NCI-H748 treated with DMSO at 0.1 percent for 48 hours (cell line): Measurements from ENCODE around the gene BICD1.

ENCODE experiments used
- DNase-seq: peaks from one replicate; lab custom pipeline; 2025; lab: John Stamatoyannopoulos, UW

The BICD1 gene

GRCh38 chr12:32344047-32344446 is 237.4 kb downstream of the BICD1 start:
- DNase-seq = no peak

GRCh38 chr12:32353540-32353939 is 246.9 kb downstream of the BICD1 start:
- no peak for DNase-seq

DNA sequence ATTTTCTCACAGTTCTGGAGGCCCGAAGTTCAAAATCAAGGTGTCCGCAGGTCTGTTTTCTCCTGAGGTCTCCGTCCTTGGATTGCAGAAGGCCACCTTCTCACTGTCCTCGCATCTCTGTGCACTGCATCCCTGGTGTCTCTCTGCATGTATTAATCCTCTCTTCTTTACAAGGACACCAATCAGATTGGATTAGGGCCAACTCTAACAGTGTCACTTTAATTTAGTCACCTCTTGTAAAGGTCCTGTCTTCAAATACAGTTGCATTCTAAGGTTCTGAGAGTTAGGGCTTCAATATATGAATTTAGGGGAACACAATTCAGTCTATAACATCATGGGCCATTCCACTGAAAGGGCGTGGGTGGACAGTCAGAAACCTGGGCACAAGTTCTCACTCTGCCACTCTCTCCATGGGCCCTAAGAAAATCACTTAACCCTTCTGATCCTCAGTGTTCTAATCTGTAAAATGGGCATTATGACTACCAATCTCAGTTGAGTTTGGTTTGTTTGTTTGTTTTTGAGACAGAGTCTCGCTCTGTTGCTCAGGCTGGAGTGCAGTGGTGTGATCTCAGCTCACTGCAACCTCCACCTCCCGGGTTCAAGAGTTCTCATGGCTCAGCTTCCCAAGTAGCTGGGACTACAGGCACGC is 251.1 kb downstream of the BICD1 start:
- no peak for DNase-seq

DNA sequence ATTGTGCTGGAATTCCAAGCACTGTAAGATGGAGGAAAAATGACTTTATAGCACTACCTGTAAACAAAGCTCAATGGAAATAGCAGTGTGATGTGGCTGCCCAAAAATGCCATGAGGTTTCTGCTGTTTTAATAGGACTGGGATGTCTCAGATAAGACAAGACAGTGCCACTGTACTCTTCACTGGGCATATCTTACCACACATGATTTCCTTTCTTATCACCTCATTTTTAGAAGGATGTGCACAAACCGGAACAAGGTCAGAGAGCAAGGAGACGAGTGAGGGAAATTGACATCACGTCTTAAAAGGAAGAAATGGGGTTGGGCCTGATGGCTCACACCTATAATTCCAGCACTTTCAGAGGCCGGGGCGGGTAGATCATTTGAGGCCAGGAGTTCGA is 254.3 kb downstream of the BICD1 start:
- no peak for DNase-seq

DNA sequence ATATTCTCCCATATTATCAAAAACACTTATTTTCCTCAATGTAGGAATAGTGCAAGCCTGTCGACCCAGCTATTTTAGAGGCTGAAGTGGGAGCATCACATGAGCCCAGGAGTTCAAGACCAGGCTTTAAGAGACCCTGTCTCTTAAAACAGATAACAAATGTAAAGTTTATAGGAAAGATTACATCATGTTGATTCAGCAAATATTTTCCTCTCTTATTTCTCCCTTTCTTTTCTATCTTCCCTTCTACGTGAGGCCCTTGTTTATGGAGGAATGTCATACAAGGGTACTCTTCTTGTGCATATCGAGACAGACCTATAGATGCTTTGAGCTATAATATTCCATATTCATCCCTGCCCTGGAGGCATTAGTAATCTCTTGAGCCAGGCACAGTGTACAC is 256.2 kb downstream of the BICD1 start:
- no peak for DNase-seq

DNA sequence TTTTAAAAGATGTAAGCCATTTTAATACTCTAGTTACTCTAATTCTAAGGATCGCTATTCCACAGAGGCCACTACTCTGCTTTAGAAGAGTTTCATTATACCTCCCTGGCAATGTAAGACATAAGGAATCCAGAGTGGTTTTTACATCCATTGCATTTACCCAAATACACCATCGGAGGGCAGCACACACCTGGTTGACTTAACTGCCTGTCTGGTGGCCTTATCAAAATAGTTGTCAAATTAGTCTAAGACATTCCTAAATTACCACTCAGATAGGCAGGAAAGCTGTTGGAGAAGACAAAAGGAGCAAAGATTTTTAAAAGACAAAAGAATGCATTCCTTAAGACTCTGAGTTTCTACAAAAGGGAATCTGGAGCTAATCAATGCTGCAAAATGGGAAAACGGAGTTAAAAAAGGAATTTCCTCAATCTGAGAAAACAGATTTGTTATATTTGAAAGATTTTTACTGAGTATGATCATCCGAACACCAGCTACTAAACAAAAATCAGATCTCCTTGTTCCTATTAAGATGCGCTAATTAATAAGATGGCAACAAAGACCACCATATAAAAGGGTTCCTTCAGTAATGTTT is 258.9 kb downstream of the BICD1 start:
- DNase-seq = peak; percentile 45

DNA sequence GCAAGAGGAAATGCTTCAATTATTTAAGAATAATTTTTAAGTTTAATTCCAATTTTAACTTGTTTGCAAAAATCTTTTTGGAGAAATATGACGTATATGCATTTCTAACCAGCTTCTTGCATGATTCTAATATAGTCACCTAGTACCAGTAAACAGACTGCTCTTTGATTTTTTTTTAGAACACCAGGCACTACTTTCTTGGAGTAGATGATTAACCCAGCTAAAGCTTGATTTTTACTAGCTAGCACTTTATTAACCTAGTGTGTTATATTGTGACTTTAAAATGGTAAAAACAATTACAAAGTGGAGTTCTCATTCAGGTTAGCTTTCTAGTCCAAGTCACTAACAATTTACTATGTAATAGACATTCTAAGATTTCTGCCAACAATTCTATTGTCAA is 260.1 kb downstream of the BICD1 start:
- no peak for DNase-seq

DNA sequence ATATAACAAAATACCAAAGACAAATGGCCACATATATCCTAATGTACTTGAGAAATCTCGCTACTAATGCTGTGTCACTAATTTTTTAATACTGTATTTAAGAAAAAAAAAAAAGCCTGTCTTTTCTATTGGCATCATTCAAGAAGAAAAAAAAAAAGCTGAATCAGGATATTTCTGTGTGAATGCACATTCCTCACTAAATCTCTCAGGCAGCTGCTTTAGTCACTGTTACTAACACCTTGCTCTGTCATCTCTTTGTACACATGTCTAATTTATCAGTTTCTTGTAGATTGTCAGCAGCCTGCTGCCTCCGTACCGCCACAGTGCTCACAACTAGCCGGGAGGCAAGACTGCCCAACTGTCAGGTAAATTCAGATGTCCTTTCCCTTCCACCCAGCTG is 260.7 kb downstream of the BICD1 start:
- no peak for DNase-seq

DNA sequence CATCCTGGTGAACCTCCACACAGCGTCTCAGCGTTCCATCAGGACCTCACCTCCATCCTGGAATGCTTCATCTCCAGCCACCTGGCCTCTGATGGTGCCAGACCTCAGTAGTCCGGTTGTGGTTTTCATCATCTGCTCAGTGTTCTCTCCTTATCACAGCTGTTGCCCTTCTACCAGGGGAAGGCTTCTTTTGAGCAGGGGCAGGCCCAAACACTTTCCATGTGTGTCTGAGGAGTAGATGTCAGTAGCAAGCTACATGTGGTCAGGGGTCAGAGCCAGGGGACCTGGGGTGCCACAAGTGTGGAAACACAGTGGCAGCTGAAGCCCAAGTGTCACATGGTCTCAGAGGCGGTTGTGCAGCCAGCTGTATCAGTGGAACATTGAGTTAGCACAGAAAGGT is 262.6 kb downstream of the BICD1 start:
- DNase-seq = no peak

DNA sequence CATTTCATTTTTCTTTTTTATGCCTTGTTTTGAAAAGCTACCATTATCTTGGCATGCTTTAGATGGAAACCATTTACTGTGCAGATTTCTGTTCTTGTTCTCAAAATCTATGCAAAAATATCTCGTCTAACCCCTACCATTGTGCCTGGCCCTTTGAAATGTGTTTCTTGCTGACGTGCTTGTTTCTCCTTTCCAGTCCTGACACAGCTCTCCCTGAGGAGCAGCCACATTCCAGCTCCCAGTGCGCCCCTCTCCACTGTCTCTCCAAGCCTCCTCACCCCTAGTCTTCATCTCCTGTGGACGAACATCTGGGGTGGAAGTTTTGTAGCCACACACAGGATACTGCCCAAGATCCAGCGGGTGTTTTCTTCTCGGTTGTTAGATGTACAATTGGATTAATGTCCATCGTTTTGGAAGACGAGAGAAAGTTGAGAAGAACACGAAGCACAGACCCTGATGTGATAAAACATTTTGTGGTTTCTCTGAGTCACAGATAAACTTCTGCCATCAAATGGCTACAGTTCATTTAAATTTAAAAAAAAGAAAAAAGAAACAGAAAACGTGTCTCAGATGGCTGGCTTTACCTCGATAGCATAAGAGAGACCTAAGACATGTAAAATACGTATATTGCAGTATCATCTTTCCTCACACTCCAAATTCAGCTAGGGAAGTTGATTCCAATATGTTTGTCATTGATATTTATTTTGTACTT is 270.9 kb downstream of the BICD1 start:
- DNase-seq = no peak

- no peak for DNase-seq
These were observed 272.6 kb downstream of the BICD1 start for GRCh38 chr12:32379213-32379612.

DNA sequence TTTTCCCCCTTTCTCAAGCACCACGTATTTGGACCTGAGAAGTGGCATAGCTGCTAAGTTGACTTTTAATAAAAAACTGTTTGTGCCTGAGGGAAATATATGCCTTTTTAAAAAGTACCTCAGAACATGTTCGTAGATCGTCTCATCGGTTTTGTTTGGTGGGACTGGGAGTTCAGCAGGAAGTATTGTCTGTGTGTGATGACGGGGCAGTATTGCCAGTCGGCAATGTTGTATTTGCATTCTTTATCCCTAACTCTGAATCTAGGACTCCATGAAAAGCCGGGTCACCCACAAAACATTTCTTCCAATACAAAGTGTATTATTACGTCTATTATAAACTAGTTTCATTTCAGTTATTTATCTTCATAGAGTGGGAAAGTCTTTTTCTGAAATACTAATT is 273.0 kb downstream of the BICD1 start:
- DNase-seq = no peak

DNA sequence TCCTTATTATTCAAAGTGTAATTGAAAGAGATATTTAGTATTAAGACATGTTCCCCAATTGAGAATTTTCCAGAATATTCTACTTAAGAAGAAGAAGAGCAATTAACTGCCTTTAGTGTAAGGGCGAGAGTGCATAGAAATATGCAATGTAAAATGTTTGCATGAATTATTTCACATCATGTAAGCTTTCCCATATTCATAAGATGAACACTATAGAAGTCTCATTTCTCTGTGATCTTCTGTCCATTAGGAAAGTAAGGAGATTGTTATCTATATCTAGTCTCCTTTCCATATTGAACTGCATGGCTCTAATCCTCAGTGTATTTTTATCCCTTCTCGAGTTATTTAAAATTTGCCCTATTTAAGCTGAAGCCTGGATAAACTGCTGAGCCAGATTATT is 275.6 kb downstream of the BICD1 start:
- DNase-seq = no peak

- DNase-seq = no peak
These were observed 284.0 kb downstream of the BICD1 start for GRCh38 chr12:32390572-32391219.

DNA sequence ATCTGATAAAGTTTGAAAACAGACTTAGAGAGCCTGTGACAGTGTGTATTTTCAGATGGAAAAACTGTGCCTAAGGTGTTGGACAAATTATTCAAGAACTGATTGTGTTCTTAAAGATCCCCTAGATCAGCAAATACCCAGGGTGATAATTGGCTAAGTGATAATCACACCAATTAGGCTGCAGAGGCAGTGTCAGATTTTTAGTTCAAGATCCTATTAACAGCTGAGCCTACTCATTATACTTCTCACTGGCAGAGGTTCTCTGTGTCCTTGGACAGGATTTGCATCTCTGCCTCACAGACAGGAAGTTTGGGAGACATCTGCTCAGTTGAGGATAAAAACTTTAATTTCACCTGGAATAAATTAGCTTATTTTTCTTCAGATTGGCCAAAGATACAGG is 288.4 kb downstream of the BICD1 start:
- no peak for DNase-seq

- no peak for DNase-seq
These were observed 291.0 kb downstream of the BICD1 start for GRCh38 chr12:32397696-32398095.

GRCh38 chr12:32398181-32398580 is 291.5 kb downstream of the BICD1 start:
- DNase-seq = no peak

GRCh38 chr12:32398816-32399369 is 292.2 kb downstream of the BICD1 start:
- DNase-seq = no peak

DNA sequence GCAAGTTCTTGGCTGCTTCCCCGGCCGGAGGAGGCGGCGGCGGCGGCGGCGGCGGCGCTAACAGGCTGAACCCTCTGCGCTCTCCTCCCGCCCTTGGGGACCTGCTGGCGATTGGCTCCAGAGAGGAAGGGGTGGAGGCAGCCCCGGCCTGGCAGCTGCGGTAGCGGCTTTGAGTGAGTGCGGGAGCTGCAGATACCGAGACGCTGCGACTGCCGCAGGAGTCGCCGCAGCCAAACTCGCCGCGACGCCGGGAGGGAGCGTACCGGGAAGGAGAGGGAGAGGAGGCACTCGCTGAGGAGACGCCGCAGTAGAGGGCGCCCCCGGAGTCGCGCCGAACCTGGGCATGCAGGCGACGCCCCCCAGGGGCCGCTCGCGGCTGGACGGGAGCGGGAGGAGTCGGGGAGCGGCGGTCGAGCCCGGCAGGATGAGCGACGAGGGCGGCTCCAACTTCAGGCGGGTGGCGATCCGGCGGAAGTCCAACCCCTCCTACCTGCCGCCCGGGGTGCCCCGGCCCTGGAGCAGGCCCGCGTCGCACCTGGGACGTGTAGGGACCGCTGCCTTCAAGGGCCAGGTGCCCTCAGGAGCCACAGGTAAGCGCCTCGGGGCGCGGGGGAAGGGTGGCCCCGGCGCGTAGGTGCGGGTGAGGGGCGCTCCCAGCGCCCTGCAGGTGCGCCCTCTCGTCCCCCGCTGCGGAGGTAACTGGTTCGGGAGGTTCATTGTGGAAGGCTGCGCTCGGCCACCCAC is 292.9 kb downstream of the BICD1 start, which contains the start of gene FGD4:
FGD4 (plus strand) TSS at position 189 of the 744 bp plus-strand sequence.
- peak; percentile 63 for DNase-seq

- DNase-seq = no peak
These were observed 293.5 kb downstream of the BICD1 start for GRCh38 chr12:32400114-32400672.

- no peak for DNase-seq
These were observed 294.2 kb downstream of the BICD1 start for GRCh38 chr12:32400866-32401265.

DNA sequence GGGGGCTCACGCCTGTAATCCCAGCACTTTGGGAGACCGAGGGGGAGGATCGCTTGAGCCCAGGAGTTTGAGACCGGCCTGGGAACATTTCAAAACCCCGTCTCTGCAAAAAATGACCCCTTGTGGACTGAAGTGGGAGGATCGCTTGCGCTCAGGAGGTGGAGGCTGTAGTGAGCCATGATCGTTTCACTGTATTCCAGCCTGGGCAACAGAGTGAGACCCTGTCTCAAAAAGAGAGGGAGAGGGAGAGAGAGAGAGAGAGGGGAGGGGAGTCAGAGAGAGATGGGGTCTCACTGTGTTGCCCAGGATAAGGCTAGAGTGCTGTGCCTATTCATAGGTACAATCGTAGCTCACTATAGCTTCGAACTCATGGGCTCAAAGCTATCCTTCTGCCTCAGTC is 295.5 kb downstream of the BICD1 start:
- no peak for DNase-seq
